IPS-18c (cell line): ENCODE results near the gene MCEE.

ENCODE experiments used
- H3K4me3 ChIP-seq: 2 replicates; pipeline ENCODE4 v1.7.0; 2013; ENCODE audit warnings: low read depth, mild to moderate bottlenecking, low read length, moderate library complexity; ENCODE audit not compliant: insufficient read depth
- H3K9me3 ChIP-seq: one replicate; pipeline ENCODE4 v1.6.1; 2013; ENCODE audit warnings: mild to moderate bottlenecking, low read length, moderate library complexity; ENCODE audit not compliant: control insufficient read depth, insufficient read depth

Gene MCEE

DNA sequence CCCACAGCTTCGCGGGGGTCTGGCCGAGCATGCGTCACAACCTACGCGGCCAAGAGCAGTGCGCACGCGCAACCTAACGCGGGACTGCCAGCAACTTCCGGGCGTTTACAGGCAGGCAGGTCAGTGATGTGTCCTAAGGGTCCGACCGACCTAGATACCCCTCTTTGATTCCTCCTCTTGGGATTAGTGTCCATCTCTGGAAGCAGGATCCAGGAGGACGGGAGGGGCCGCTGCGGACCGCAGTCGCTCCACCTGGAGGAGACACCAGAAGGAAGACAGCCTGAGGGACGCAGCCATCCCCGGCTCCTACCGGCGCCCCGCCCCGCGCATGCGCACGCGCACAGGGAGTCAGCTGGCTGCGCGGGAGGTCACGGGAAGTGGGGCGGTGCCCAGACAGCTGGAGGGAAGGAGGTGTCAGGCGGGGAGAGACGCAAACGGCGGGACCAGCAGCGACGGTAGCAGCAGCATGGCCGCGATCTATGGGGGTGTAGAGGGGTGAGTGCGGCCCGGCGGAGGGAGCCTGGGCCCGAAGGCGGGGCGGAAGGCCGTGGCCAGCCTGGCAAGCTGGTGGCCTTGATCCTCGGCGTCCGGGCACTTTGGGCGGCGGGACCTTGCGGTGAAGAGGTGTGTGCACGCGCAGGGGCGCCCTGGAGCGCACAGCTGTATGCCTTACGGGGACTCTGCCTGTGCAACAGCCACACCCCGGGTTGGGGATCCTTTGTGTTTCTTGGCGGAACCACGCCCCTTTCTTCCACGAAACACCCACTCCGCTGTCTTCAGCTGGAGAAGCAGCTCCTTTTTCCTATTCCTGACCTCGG lies 61.6 kb downstream of the MCEE start, which contains the start of gene NAGK:
NAGK (plus strand) TSS at position 431 of the 818 bp plus-strand sequence; CDS start at position 467, 36 bp downstream.
- H3K9me3 ChIP-seq: peaks cover 3% of the 10 kb centered on the region
- H3K4me3 ChIP-seq: peak within 1 kb of the TSS; percentile 78

DNA sequence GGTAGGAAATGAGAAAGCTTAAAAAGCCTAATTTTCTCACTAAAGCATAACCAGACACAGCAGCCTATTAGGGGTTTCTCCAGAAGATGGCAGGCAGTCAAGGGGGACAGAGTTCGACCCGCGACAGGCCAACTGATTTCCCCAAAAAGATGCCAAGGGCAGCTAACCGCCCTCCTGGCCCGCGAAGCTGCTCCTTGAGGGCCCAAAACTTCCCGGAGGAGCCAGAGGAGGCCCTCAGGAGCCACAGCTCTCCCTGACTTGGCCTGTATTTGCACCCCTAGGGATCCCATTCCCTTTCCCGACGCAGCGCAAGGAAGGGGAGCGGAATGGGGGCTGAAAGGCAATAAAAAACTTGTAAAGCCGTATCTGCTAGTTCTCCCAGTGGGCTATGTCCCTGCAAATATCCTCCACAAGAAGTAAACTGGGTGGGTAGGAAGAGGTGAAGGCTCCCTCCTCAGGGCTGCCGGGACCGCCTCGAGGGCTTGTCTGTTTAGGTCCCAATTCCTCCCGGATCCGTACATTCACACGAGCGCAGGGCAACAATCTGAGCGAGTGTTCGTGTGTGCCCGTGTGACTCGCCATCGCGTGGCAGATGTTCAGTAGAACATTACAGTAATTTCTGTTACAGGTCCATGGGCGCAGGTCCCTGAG lies 62.3 kb downstream of the MCEE start:
- Histone ChIP-seq H3K4me3 (peak overlapping the region; percentile 78), H3K9me3 (peaks cover 3% of the 10 kb centered on the region)

DNA sequence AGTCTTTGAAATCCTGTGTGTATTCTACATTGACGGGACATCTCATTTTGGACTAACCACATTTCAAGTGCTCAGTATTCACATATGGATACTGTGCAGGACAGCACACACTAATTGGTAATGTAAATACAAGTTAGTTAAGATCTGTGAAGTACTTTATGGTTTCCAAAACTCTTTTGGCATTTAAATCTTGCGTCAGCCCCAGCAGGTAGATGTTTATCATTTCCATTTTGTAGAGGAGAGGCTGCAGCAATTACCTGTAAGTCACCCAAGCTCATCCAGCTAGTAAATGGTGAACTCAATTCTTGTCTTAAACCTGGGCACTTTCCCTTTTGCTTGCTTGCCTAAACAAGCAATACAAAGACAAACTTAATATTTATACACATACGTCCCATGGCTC lies 63.2 kb downstream of the MCEE start:
- peaks cover 3% of the 10 kb centered on the region for H3K9me3 ChIP-seq
- H3K4me3 ChIP-seq: no peak overlapping the region

DNA sequence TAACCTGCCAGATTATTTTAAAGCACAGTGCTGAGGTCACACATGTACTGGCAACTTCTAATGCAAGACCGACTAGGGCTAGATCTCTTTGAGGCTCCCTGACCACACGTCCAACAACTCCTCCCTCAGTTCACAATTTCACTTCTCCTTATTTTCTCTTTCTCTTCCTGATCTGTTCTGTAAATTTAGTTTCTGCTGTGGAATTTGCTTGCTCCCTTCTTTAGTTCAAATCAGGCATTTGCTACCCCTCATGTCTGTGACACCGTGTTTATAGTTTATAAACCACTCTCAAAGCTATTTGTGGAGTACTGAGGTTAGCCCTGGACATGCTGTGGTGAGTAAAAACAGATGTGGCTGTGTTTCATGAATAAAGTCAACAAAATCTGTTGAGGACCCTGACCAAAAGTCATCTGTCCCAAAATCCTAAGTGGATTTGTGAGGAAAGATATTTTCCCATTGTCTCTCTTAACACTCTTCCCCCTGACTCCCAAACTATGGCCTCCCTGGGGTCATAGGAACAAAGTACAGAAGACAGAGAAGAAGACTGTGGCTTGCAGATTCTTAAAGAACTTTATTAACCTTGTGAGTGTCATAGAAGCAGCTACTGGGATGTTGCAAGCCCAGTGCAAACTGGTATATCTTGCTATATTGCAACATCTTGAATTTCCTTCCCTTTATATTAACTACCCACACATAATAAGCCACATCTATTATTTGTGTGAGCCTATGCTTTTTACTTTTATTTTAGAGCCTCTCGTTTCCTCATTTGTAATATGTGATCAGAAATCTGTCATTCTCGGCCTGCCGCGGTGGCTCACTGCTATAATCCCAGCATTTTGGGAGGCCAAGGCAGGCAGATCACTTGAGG lies 65.0 kb downstream of the MCEE start:
- Histone ChIP-seq H3K4me3 (no peak overlapping the region), H3K9me3 (peaks cover 3% of the 10 kb centered on the region)

DNA sequence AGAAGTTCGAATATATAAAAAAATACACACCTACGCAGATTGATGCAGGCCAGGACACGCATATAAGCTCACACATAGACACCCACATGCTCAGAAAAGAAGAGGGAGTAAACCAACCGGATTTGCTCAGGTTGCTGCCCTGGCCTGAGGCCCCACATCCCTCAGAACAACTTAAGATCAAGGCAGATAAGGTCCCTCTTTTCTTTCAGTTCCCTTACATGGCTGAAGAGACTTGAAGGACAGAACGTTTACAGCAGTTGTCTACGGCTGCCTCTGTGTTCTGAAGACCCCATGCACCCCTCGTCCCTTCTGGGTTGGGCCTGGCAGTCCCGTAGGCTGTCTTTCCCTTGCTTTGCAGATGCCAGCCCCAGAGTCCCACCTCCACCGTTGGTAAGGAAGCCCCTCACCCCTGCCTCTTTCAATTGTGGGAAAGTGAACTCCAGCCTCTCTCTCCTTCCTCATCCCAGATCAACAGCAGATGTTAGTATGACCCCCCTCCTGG lies 65.9 kb downstream of the MCEE start:
- H3K4me3 ChIP-seq: no peak overlapping the region
- peaks cover 3% of the 10 kb centered on the region for H3K9me3 ChIP-seq

DNA sequence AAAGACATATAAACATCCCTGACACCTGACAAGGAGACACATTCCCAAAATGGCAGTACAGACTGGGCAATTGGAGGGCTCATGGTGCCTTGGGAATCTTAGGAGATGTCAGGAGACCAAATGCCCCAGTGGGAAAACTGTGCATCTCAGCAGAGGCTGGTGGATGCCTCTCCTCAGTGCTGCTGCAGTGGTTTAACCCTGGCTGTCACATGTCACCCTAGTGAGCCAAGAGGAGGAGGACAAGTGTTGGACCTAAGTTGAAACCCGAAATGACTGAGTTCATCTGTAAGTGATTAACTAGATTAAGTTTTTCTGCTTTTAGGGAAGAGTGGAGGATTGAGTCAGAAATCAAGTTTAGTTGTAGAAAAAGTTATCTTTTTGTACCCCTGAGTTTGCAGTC lies 66.8 kb downstream of the MCEE start:
- no peak overlapping the region for H3K4me3 ChIP-seq
- H3K9me3 ChIP-seq: peaks cover 3% of the 10 kb centered on the region

DNA sequence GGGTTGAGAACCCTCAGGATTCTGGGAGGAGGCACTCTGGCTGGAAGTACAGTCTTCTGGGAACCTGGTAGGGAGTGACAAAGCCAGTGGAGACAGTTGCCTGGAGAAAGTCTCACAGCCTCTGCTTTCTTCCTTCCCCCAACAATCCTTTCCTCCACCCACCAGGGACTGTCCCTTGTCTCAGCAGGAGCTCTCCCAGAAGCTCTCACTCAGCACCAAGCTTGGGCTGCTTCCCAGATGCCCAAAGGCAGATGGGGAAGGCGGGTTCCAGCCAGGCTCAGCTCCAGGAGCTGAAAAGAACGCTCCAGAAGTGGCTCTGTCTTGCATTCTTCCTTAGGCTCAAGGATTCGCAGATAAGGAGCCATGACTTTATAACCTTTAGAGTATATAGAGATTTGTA lies 69.2 kb downstream of the MCEE start:
- H3K4me3 ChIP-seq: no peak overlapping the region
- H3K9me3 ChIP-seq: no peaks in the 10 kb centered on the region

DNA sequence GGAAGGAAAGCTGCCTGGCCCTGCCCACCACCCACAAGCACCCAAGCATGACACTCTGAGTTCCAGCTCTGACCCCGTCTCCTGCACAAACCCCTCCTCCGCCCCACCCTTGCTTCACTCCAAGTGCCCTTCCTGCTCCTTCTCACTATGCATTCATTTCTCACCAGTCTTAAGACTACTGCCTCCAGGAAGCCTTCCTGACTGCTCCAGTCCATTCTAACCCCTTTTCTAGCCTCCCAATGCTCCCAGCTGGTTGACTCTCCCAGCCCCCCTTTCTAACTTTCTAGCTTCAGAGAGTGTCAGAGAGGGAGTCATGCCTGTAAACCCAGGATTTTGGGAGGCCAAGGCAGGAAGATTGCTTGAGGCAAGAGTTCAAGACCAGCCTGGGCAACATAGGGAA lies 69.8 kb downstream of the MCEE start:
- H3K4me3 ChIP-seq: no peak overlapping the region
- no peaks in the 10 kb centered on the region for H3K9me3 ChIP-seq
